ENCODE results near the gene EML4.
A peak's percentile ranks its signal among the peaks of the same experiment; 100 is the strongest.
"Not testable (repeated sequence)": the region's sequence is repeated elsewhere in the genome, so short reads cannot be mapped to it uniquely, and the experiment has no call there.

The EML4 gene

GRCh38 chr2:42360890-42361727 is 192.0 kb downstream of the EML4 start, which contains the start of gene COX7A2L:
COX7A2L (minus strand) TSS chr2:42361217; CDS start chr2:42361161, 56 bp downstream.
- H3K36me3 Mint-ChIP-seq (ENCODE audit: low read depth): peaks cover 4% of the 10 kb centered on the region
- H3K4me1 Mint-ChIP-seq (ENCODE audit: low read depth): peaks cover 39% of the 10 kb centered on the region
- peak within 1 kb of the TSS; percentile 93 for H3K4me3 Mint-ChIP-seq
- H3K27me3 Mint-ChIP-seq (ENCODE audit: low read depth): no peaks in the 10 kb centered on the region
- peak within 1 kb of the TSS; percentile 98 for H3K27ac Mint-ChIP-seq
- H3K9me3 Mint-ChIP-seq: no peaks in the 10 kb centered on the region

- no peaks in the 10 kb centered on the region for H3K9me3 Mint-ChIP-seq
- H3K27me3 Mint-ChIP-seq (ENCODE audit: low read depth): no peaks in the 10 kb centered on the region
- peaks cover 2% of the 10 kb centered on the region for H3K36me3 Mint-ChIP-seq (ENCODE audit: low read depth)
- H3K4me3 Mint-ChIP-seq: peak overlapping the region; percentile 93
- H3K27ac Mint-ChIP-seq: peak overlapping the region; percentile 98
- H3K4me1 Mint-ChIP-seq (ENCODE audit: low read depth): peaks cover 39% of the 10 kb centered on the region
Measured at GRCh38 chr2:42361728-42362283, 192.7 kb downstream of the EML4 start.

DNA sequence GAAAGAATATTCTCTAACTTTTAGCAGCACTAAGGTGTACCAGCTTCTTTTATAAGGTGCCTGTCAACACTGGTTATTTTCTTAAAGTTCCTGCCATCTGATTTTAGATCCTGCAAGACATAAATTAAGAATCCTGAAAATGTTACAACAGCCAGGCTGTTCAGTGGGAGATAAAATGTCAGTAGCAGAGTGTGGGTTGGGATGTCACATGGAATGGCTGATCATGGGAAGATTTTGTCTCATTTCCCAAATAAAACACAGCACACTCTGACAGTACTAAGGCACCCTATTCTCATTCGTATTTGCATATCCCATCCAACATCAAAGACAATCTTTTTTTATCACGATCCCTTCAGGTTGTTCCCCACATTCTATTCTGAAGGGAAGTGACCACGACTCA is 194.3 kb downstream of the EML4 start:
- peaks cover 3% of the 10 kb centered on the region for H3K27me3 Mint-ChIP-seq (ENCODE audit: low read depth)
- H3K4me3 Mint-ChIP-seq: no peak overlapping the region
- no peaks in the 10 kb centered on the region for H3K9me3 Mint-ChIP-seq
- H3K4me1 Mint-ChIP-seq (ENCODE audit: low read depth): peaks cover 34% of the 10 kb centered on the region
- H3K27ac Mint-ChIP-seq: no peak overlapping the region
- H3K36me3 Mint-ChIP-seq (ENCODE audit: low read depth): peaks cover under 1% of the 10 kb centered on the region

GRCh38 chr2:42364658-42365057 is 195.5 kb downstream of the EML4 start:
- Mint-ChIP-seq H3K4me1 (ENCODE audit: low read depth) (peaks cover 23% of the 10 kb centered on the region), H3K36me3 (ENCODE audit: low read depth) (no peaks in the 10 kb centered on the region), H3K4me3 (no peak overlapping the region), H3K27me3 (ENCODE audit: low read depth) (peaks cover 3% of the 10 kb centered on the region), H3K27ac (no peak overlapping the region), H3K9me3 (no peaks in the 10 kb centered on the region)

- Mint-ChIP-seq H3K4me1 (ENCODE audit: low read depth) (peaks cover 15% of the 10 kb centered on the region), H3K4me3 (no peak overlapping the region), H3K27me3 (ENCODE audit: low read depth) (peaks cover 3% of the 10 kb centered on the region), H3K9me3 (no peaks in the 10 kb centered on the region), H3K27ac (no peak overlapping the region), H3K36me3 (ENCODE audit: low read depth) (no peaks in the 10 kb centered on the region)
Measured at GRCh38 chr2:42366411-42366810, 197.3 kb downstream of the EML4 start.

GRCh38 chr2:42367835-42368234 is 198.7 kb downstream of the EML4 start:
- H3K27ac Mint-ChIP-seq: no peak overlapping the region
- H3K9me3 Mint-ChIP-seq: no peaks in the 10 kb centered on the region
- no peaks in the 10 kb centered on the region for H3K36me3 Mint-ChIP-seq (ENCODE audit: low read depth)
- peaks cover 6% of the 10 kb centered on the region for H3K4me1 Mint-ChIP-seq (ENCODE audit: low read depth)
- H3K27me3 Mint-ChIP-seq (ENCODE audit: low read depth): peaks cover 3% of the 10 kb centered on the region
- H3K4me3 Mint-ChIP-seq: no peak overlapping the region

DNA sequence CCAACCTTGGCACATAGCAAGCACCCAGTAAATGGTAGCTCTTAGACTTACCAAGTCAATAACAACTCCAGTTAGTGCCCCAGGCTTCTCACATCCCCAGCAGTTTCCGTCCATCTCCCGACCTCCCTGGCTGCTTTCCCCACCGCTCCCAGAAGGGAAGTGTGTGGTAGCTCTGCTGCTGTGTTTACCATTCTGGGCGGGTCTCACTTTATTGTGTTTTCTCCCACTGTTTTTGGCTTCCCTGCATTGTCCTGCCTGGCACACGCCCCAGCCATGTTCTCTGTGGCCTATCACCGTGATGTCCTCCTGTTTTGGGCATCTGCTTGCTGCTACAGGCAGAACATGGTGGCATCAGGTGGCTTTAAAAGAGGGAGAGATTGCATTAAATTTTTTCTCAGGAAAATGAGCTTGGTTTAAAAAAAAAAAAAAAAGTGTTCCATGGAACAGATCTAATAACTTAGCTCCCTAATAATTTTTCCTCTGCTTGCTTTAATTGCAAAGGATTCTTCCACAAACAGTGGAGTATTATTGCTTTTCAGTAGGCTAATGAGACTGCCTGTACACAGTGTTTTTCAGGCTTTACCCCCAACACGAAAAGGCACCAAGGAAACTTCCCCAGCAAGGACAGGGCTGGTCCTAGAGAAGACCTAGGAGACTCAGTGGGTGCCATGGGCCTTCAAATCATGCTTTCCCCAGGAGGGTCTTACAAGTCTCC is 199.8 kb downstream of the EML4 start:
- H3K9me3 Mint-ChIP-seq: no peaks in the 10 kb centered on the region
- no peak overlapping the region for H3K4me3 Mint-ChIP-seq
- no peak overlapping the region for H3K27ac Mint-ChIP-seq
- H3K4me1 Mint-ChIP-seq (ENCODE audit: low read depth): peaks cover 6% of the 10 kb centered on the region
- H3K27me3 Mint-ChIP-seq (ENCODE audit: low read depth): peaks cover 3% of the 10 kb centered on the region
- H3K36me3 Mint-ChIP-seq (ENCODE audit: low read depth): no peaks in the 10 kb centered on the region

DNA sequence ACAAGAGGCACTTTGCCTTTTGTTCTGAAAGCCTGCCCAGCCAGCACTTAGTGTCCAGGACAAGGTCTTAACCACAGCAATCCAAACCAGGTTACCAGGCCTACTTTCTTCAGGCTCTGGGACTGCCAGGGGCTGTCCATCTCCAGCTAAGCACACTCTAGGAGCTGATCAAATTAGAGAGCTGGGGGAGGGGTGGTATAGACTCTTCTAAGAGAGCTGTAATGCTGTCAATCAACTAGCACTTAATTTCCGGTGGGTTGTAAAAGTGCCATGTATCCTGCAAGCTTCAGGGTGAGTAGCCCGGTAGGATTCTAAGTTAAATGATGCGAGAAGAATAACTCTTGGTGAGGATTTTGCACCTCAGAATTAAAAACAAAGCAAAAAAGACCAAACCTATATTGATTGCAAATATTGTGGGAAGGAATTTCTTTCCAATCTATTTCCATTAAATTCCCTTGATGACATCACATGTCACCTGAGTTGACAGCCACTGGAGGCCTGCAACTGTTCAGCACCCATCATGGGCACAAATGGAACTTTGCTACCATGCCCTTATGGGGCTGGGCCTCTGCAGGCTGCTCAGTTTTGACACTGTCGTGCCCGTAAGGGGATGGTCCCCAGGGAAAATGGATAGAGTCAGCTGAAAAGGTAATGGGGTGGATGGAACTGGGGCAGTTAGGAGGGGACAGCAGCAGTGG is 200.5 kb downstream of the EML4 start:
- Mint-ChIP-seq H3K9me3 (no peaks in the 10 kb centered on the region), H3K27ac (no peak overlapping the region), H3K27me3 (ENCODE audit: low read depth) (peaks cover 7% of the 10 kb centered on the region), H3K4me3 (no peak overlapping the region), H3K36me3 (ENCODE audit: low read depth) (no peaks in the 10 kb centered on the region), H3K4me1 (ENCODE audit: low read depth) (peaks cover 6% of the 10 kb centered on the region)

- no peaks in the 10 kb centered on the region for H3K9me3 Mint-ChIP-seq
- no peak overlapping the region for H3K4me3 Mint-ChIP-seq
- no peaks in the 10 kb centered on the region for H3K36me3 Mint-ChIP-seq (ENCODE audit: low read depth)
- H3K27ac Mint-ChIP-seq: no peak overlapping the region
- peaks cover 7% of the 10 kb centered on the region for H3K27me3 Mint-ChIP-seq (ENCODE audit: low read depth)
- peaks cover 6% of the 10 kb centered on the region for H3K4me1 Mint-ChIP-seq (ENCODE audit: low read depth)
Measured at GRCh38 chr2:42371611-42372473, 202.7 kb downstream of the EML4 start.

DNA sequence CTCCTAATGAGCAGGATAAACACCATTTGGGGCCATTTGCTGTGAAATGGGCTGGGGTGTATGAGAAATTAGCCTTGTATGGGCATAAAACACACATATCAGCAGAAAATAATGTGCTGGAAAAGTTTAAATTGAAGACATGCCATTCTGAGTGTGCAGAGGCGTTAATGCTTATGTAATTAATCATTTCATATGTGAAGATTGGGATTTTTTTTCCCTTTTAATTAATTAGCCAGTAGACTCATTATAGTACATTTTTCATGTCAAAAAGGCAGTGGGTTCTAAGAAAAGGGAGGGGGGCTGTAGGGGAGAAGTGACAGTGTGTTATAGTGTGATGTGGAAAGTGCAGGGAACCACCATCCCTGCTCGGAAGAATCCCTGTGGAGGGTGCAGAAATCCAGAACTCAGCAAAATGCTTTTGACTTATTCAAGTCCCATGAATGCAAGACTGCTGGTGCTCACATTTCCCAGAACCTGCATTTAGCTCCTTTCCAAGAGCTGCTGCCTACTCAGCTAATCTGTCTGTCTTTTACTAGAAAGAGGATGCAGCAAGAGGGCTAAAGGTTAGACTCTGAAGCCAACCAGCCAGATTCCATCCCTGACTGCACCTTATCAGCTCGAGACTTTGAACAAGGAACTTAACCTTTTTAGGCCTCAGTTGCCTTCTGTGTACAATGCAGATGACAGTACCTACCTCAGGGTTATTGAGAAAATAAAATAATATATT is 203.5 kb downstream of the EML4 start:
- Mint-ChIP-seq H3K27ac (no peak overlapping the region), H3K27me3 (ENCODE audit: low read depth) (peaks cover 4% of the 10 kb centered on the region), H3K4me3 (no peak overlapping the region), H3K9me3 (no peaks in the 10 kb centered on the region), H3K36me3 (ENCODE audit: low read depth) (no peaks in the 10 kb centered on the region), H3K4me1 (ENCODE audit: low read depth) (peaks cover 1% of the 10 kb centered on the region)

GRCh38 chr2:42376758-42377157 is 207.6 kb downstream of the EML4 start:
- H3K9me3 Mint-ChIP-seq: no peaks in the 10 kb centered on the region
- H3K27ac Mint-ChIP-seq: no peak overlapping the region
- H3K4me3 Mint-ChIP-seq: no peak overlapping the region
- peaks cover 1% of the 10 kb centered on the region for H3K4me1 Mint-ChIP-seq (ENCODE audit: low read depth)
- H3K36me3 Mint-ChIP-seq (ENCODE audit: low read depth): no peaks in the 10 kb centered on the region
- H3K27me3 Mint-ChIP-seq (ENCODE audit: low read depth): peaks cover 8% of the 10 kb centered on the region

- no peaks in the 10 kb centered on the region for H3K36me3 Mint-ChIP-seq (ENCODE audit: low read depth)
- H3K4me3 Mint-ChIP-seq: no peak overlapping the region
- no peak overlapping the region for H3K27ac Mint-ChIP-seq
- peaks cover 8% of the 10 kb centered on the region for H3K27me3 Mint-ChIP-seq (ENCODE audit: low read depth)
- no peaks in the 10 kb centered on the region for H3K9me3 Mint-ChIP-seq
- H3K4me1 Mint-ChIP-seq (ENCODE audit: low read depth): peaks cover 1% of the 10 kb centered on the region
Measured at GRCh38 chr2:42378415-42378814, 209.3 kb downstream of the EML4 start.

DNA sequence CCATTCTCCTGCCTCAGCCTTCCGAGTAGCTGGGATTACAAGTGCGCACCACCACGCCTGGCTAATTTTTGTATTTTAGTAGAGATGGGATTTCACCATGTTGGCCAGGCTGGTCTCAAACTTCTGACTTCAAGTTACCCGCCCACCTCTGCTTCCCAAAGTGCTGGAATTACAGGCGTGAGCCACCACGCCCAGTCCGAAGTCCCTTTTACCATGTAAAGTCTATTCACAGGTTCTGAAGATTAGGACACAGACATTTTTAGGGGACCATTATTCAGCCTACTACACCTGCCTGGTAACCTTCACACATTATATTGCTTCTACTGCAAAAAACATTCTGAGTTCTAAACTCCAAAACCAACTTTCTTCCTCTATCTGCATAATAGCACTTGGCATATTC is 210.9 kb downstream of the EML4 start:
- H3K36me3 Mint-ChIP-seq (ENCODE audit: low read depth); H3K4me3 Mint-ChIP-seq; H3K27me3 Mint-ChIP-seq (ENCODE audit: low read depth); H3K27ac Mint-ChIP-seq; H3K9me3 Mint-ChIP-seq; H3K4me1 Mint-ChIP-seq (ENCODE audit: low read depth): not testable (repeated sequence)
